IMR-90 (cell line): ENCODE data around the gene NPTX1. TPM values are rescaled to one million over a fixed set of nuclear protein-coding genes. Genes with fewer than 3 reads are reported as not detected.

Experiments
- ATAC-seq: fragments of 200-7000 bp; cut with Tn5 transposase; 2 replicates; pipeline ENCODE4 v1.9.1; 2020; ENCODE audit warnings: low read depth, mild to moderate bottlenecking, moderate library complexity
- BruUV-seq: library from RNA; stranded (reverse); fragments of 400-500 nt; replicated peaks from 2 replicates; lab custom pipeline; 2021; lab: Mats Ljungman, UMichigan
- CTCF ChIA-PET: fragments of 300-600 bp; formaldehyde crosslinking; extraction: SDS; loops from one replicate; lab custom pipeline; 2021; ENCODE audit warnings: antibody characterized with exemption; lab: Yijun Ruan, JAX
- POLR2A ChIA-PET: fragments of 300-600 bp; sonication (Branson Sonifier 250); formaldehyde crosslinking; loops from one replicate; lab custom pipeline; 2022; ENCODE audit warnings: antibody characterized with exemption; ENCODE audit not compliant: unreplicated experiment; lab: Charles Lee
- DNase-seq: peaks from one replicate; pipeline ENCODE4 v3.0.0; 2013
- H2AFZ ChIP-seq: replicated peaks from 2 replicates; pipeline ENCODE3; 2013; ENCODE audit warnings: low read length, mild to moderate bottlenecking; ENCODE audit not compliant: poor library complexity
- H2AK5ac ChIP-seq: 2 replicates; pipeline ENCODE4 v1.6.1; 2013; ENCODE audit warnings: low read depth, low read length, inconsistent platforms
- H2AK9ac ChIP-seq: replicated peaks from 2 replicates; pipeline ENCODE3; 2013; ENCODE audit warnings: mild to moderate bottlenecking, low read depth, low read length, moderate library complexity; ENCODE audit not compliant: poor library complexity
- H2BK120ac ChIP-seq: 2 replicates; pipeline ENCODE4 v1.6.1; 2013; ENCODE audit warnings: low read depth, low read length, inconsistent platforms
- H2BK15ac ChIP-seq: 3 replicates; pipeline ENCODE4 v1.6.1; 2013; ENCODE audit warnings: low read depth, low read length, inconsistent platforms
- H2BK20ac ChIP-seq: 2 replicates; pipeline ENCODE4 v1.6.1; 2013; ENCODE audit warnings: low read depth, mild to moderate bottlenecking, inconsistent platforms, low read length, moderate library complexity
- H2BK5ac ChIP-seq: 2 replicates; pipeline ENCODE4 v1.6.1; 2013; ENCODE audit warnings: mild to moderate bottlenecking, low read depth, low read length, inconsistent platforms; ENCODE audit not compliant: poor library complexity, severe bottlenecking
- H3K14ac ChIP-seq: replicated peaks from 2 replicates; pipeline ENCODE4 v1.6.1; 2013; ENCODE audit warnings: low read depth, low read length, inconsistent platforms
- H3K18ac ChIP-seq: 2 replicates; pipeline ENCODE4 v1.6.1; 2013; ENCODE audit warnings: low read depth, low read length, control low read depth
- H3K23ac ChIP-seq: 2 replicates; pipeline ENCODE4 v1.6.1; 2013; ENCODE audit warnings: low read depth, low read length, inconsistent platforms
- H3K27ac ChIP-seq: 2 replicates; pipeline ENCODE4 v1.5.1; 2013; ENCODE audit warnings: mild to moderate bottlenecking, control low read depth, low read length; ENCODE audit not compliant: insufficient read depth
- H3K27me3 ChIP-seq: 2 replicates; pipeline ENCODE4 v1.6.1; 2013; ENCODE audit warnings: low read length; ENCODE audit not compliant: control insufficient read depth, insufficient read depth
- H3K36me3 ChIP-seq: 2 replicates; pipeline ENCODE4 v1.6.1; 2013; ENCODE audit warnings: low read length, mixed read lengths; ENCODE audit not compliant: control insufficient read depth, insufficient read depth
- H3K4ac ChIP-seq: 2 replicates; pipeline ENCODE4 v1.6.1; 2013; ENCODE audit warnings: low read depth, low read length, inconsistent platforms
- H3K4me1 ChIP-seq: 2 replicates; pipeline ENCODE4 v1.6.1; 2013; ENCODE audit warnings: low read length, mixed read lengths; ENCODE audit not compliant: control insufficient read depth, insufficient read depth
- H3K4me2 ChIP-seq: 2 replicates; pipeline ENCODE4 v1.6.1; 2013; ENCODE audit warnings: low read depth, mild to moderate bottlenecking, control low read depth, low read length, moderate library complexity
- H3K4me3 ChIP-seq: 2 replicates; pipeline ENCODE4 v1.5.1; 2013; ENCODE audit warnings: low read depth, mild to moderate bottlenecking, control low read depth, low read length, moderate library complexity; ENCODE audit not compliant: insufficient read depth
- H3K56ac ChIP-seq: 2 replicates; pipeline ENCODE4 v1.6.1; 2013; ENCODE audit warnings: low read length, inconsistent platforms; ENCODE audit not compliant: insufficient read depth; ENCODE audit errors: extremely low read depth
- H3K79me1 ChIP-seq, 2 experiments: 2 replicates each; pipeline ENCODE4 v1.6.1; 2013; ENCODE audit warnings: low read length in 2 of 2, inconsistent platforms in 1 of 2, low read depth in 1 of 2
- H3K9ac ChIP-seq: 2 replicates; pipeline ENCODE4 v1.6.1; 2013; ENCODE audit warnings: low read depth, low read length, control low read depth
- H3K9me1 ChIP-seq: 2 replicates; pipeline ENCODE4 v1.6.1; 2013; ENCODE audit warnings: low read length, inconsistent platforms; ENCODE audit not compliant: insufficient read depth
- H3K9me3 ChIP-seq: 2 replicates; pipeline ENCODE4 v1.6.1; 2013; ENCODE audit warnings: low read length; ENCODE audit not compliant: control insufficient read depth, insufficient read depth
- H4K20me1 ChIP-seq: 2 replicates; pipeline ENCODE4 v1.6.1; 2013; ENCODE audit warnings: low read length, inconsistent platforms; ENCODE audit not compliant: insufficient read depth
- H4K5ac ChIP-seq: 2 replicates; pipeline ENCODE4 v1.6.1; 2013; ENCODE audit warnings: mild to moderate bottlenecking, low read depth, low read length, control low read depth
- H4K8ac ChIP-seq, 2 experiments: 2 replicates each; pipeline ENCODE4 v1.6.1; 2013; ENCODE audit warnings: low read depth in 2 of 2, low read length in 2 of 2, control low read depth in 1 of 2, inconsistent platforms in 1 of 2
- H4K91ac ChIP-seq: 2 replicates; pipeline ENCODE4 v1.6.1; 2013; ENCODE audit warnings: low read depth, low read length, inconsistent platforms; ENCODE audit not compliant: insufficient read depth
- NFE2L2 ChIP-seq: fragments of 150-350 bp; IDR thresholded peaks from 2 replicates; pipeline ENCODE4 v1.6.1; 2016; ENCODE audit warnings: low read depth, mild to moderate bottlenecking, low read length
- POLR2A ChIP-seq: IDR thresholded peaks from 2 replicates; pipeline ENCODE4 v1.6.1; 2012; ENCODE audit warnings: mild to moderate bottlenecking, low read depth, low read length
- WGBS, 2 experiments: methylation state at CpG; one replicate each; pipeline versions ENCODE4 v1.1.5 to v1.1.7; 2013; ENCODE audit warnings: missing lambda C conversion rate in 2 of 2; ENCODE audit not compliant: insufficient read length in 1 of 2; ENCODE audit errors: extremely low coverage in 2 of 2; 5-methylcytosine and 5-hydroxymethylcytosine counted together
- dilution Hi-C: fragments of 300-500 bp; cut with HindIII; formaldehyde crosslinking; loops from one replicate; pipeline ENCODE4 v1.14.3; 2018; ENCODE audit warnings: low sequenced_read_pairs; ENCODE audit not compliant: unreplicated experiment
- in situ Hi-C: fragments of 300-500 bp; cut with MboI; formaldehyde crosslinking; loops from 3 replicates; pipeline ENCODE4 v1.14.3; 2019; ENCODE audit warnings: low sequenced_read_pairs, inconsistent platforms, mixed read lengths
- intact Hi-C: fragments of 100-400 bp; cut with micrococcal nuclease; formaldehyde crosslinking; loops from 2 replicates; pipeline ENCODE4 v1.10.0; 2022
- polyA plus RNA-seq, 3 experiments: library from polyadenylated mRNA; depleted of rRNA; stranded (reverse); fragments of >200 nt; gene quantifications; 2 replicates each; pipeline ENCODE4 v1.2.3, GENCODE V29; 2012; ENCODE audit warnings: low replicate concordance in 1 of 3
- total RNA-seq: library from RNA; depleted of rRNA; stranded (reverse); fragments of >200 nt; gene quantifications from 2 replicates; pipeline ENCODE4 v1.2.3, GENCODE V29; 2012
- TF ChIP-seq, protein P1 (sequence below): fragments of 150-350 bp; IDR thresholded peaks from 2 replicates; pipeline ENCODE4 v1.6.1; 2017; ENCODE audit warnings: mild to moderate bottlenecking, antibody characterized with exemption, low read length, low read depth

The NPTX1 gene
- total and polyA plus RNA-seq, 2 of the 4 experiments (the other 2 are of a cell fraction) = 20.8 to 39.5 TPM

DNA sequence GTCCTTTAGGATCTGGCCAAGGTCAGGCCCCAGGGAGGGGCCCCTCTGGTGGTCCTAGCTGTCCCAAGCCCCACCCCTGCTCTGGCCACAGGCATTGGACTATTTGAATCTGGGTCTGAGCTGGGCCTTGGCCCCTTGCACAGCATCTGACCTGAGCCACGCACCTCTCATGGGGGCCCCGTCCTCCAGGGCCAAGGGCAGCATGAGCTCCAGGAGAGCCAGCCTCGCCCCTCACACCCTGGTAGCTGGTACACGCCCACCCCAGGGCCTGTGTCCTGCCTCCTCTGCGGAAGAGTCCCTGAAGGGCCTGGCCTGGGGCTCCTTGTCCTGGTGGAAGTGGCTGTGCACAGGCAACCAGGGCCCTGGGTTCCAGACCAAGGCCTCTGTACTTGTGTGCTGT lies 37.6 kb downstream of the NPTX1 start:
- no CpG with 5 or more reads among the region's 5 CpGs for WGBS, 2 experiments
- no peak overlapping the region for H2BK20ac ChIP-seq
- no peak overlapping the region for H3K23ac ChIP-seq
- ChIA-PET POLR2A (no interaction called here), CTCF (no interaction called here)
- intact Hi-C loops = no loop called here
- no peak overlapping the region for H4K8ac ChIP-seq
- H4K20me1 ChIP-seq = no peaks in the 10 kb centered on the region; the same call in 1 of the 2 replicates
- H3K9me3 ChIP-seq = no peaks in the 10 kb centered on the region
- DNase-seq (no peak), ATAC-seq (no peak)
- H3K9ac ChIP-seq = no peak overlapping the region
- no peak overlapping the region for H3K4me3 ChIP-seq
- no peaks in the 10 kb centered on the region for H3K36me3 ChIP-seq
- no peak overlapping the region for H3K4ac ChIP-seq
- H3K9me1 ChIP-seq = no peaks in the 10 kb centered on the region
- H2AK5ac ChIP-seq = no peak overlapping the region
- peaks cover 2% of the 10 kb centered on the region; the same call in 1 of the 2 replicates for H3K4me1 ChIP-seq
- no peak overlapping the region for H3K14ac ChIP-seq
- peaks cover 4% of the 10 kb centered on the region; the same call in 1 of the 2 replicates for H3K27me3 ChIP-seq
- H3K27ac ChIP-seq = no peak overlapping the region
- H3K4me2 ChIP-seq = no peak overlapping the region
- H2BK5ac ChIP-seq = no peak overlapping the region
- TF ChIP-seq, protein P1, sequence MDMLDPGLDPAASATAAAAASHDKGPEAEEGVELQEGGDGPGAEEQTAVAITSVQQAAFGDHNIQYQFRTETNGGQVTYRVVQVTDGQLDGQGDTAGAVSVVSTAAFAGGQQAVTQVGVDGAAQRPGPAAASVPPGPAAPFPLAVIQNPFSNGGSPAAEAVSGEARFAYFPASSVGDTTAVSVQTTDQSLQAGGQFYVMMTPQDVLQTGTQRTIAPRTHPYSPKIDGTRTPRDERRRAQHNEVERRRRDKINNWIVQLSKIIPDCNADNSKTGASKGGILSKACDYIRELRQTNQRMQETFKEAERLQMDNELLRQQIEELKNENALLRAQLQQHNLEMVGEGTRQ = no peak
- TF ChIP-seq POLR2A (no peak), NFE2L2 (no peak)
- no peak overlapping the region for H2AK9ac ChIP-seq
- no peak overlapping the region for H3K56ac ChIP-seq
- no peak overlapping the region for H3K18ac ChIP-seq
- no peak overlapping the region for H2AFZ ChIP-seq
- no peak overlapping the region for H2BK15ac ChIP-seq
- BruUV-seq = no TSS peak
- dilution Hi-C loops = no loop called here
- no peaks in the 10 kb centered on the region for H3K79me1 ChIP-seq
- no peak overlapping the region for H2BK120ac ChIP-seq
- in situ Hi-C loops = no loop called here
- H4K91ac ChIP-seq = no peak overlapping the region
- no peak overlapping the region for H4K5ac ChIP-seq
